ENCODE results near the gene WNT9B. TPM values are rescaled to one million over a fixed set of nuclear protein-coding genes. Genes with fewer than 3 reads are reported as not detected.

Gene WNT9B
- total and polyA plus RNA-seq, 9 of the 15 experiments (the other 6 are each of a cell fraction or from before 2014, with no cell fraction given): not detected

- TF ChIP-seq KDM1A (IDR thresholded peaks at IDR 0.05): no peak
- TF ChIP-seq NONO (IDR thresholded peaks at IDR 0.05; ENCODE audit: low read depth in 2 of 2, low read length in 1 of 2): no peak
- TF ChIP-seq ZBTB2 (IDR thresholded peaks at IDR 0.05): no peak
- TF ChIP-seq ZBTB49 (CRISPR knock-in tag; IDR thresholded peaks at IDR 0.05; ENCODE audit: borderline replicate concordance): no peak
- TF ChIP-seq ZNF589 (CRISPR knock-in tag; IDR thresholded peaks at IDR 0.05; ENCODE audit: low read depth): no peak
- no peak for TF ChIP-seq ATF1 (CRISPR knock-in tag; IDR thresholded peaks at IDR 0.05)
- no peak for TF ChIP-seq ATF1 (tag; IDR thresholded peaks at IDR 0.05)
- TF ChIP-seq ID3 (CRISPR knock-in tag; IDR thresholded peaks at IDR 0.05): no peak
- TF ChIP-seq ID3 (tag; IDR thresholded peaks at IDR 0.05): no peak
- TF ChIP-seq SAP30 (IDR thresholded peaks at IDR 0.05; ENCODE audit: borderline replicate concordance, insufficient read depth, low read depth, low read length, poor library complexity, severe bottlenecking): no peak
- no peak for TF ChIP-seq PHF21A (IDR thresholded peaks at IDR 0.05; ENCODE audit: borderline replicate concordance, low read depth)
- no peak for TF ChIP-seq STAT6 (CRISPR knock-in tag; IDR thresholded peaks at IDR 0.05)
Observed at GRCh38 chr17:46894024-46894423, 42.6 kb downstream of the WNT9B start (continued).

Data from K562 (cell line).